Left ventricle myocardium inferior (tissue), 1 donor: Measurements from ENCODE around the gene HOOK2. TPM values are rescaled to one million over a fixed set of nuclear protein-coding genes. Genes with fewer than 3 reads are reported as not detected.

Experiments used
- DNase-seq: peaks from one replicate; pipeline ENCODE4 v3.0.0-alpha.2; 2020
- H3K27ac ChIP-seq: fragments of 200-600 bp; replicated peaks from 2 replicates; pipeline ENCODE4 v1.8.0; 2021
- H3K27me3 ChIP-seq: fragments of 200-600 bp; 2 replicates; pipeline ENCODE4 v1.8.0; 2021; ENCODE audit warnings: low read depth
- H3K36me3 ChIP-seq: fragments of 200-600 bp; 2 replicates; pipeline ENCODE4 v1.8.0; 2021
- H3K4me1 ChIP-seq: fragments of 200-600 bp; 2 replicates; pipeline ENCODE4 v1.8.0; 2021
- H3K4me3 ChIP-seq: fragments of 200-600 bp; 2 replicates; pipeline ENCODE4 v1.8.0; 2021; ENCODE audit warnings: mild to moderate bottlenecking, moderate library complexity
- H3K9me3 ChIP-seq: fragments of 200-600 bp; replicated peaks from 2 replicates; pipeline ENCODE4 v1.8.0; 2021
- CTCF ChIP-seq: fragments of 200-600 bp; IDR thresholded peaks from 2 replicates; pipeline ENCODE4 v1.8.0; 2021; ENCODE audit warnings: antibody characterized with exemption, mild to moderate bottlenecking, borderline replicate concordance
- intact Hi-C: fragments of 100-400 bp; cut with micrococcal nuclease; formaldehyde crosslinking; loops from one replicate; pipeline ENCODE4 v1.11.0; 2022
- total RNA-seq: library from RNA; stranded (reverse); fragmentation: NEBNext Ultra II Directional; extraction: Animal tissue kit (Norgen Biotek cat#: 25700); gene quantifications from one replicate; pipeline ENCODE4 v1.2.1, GENCODE V29; 2021
- donor health status: DM: no; HTN: yes; CAD: no; lungs with severe emphysema.

Gene HOOK2
- total RNA-seq, 1 donor from 2014 or later = 66.3 TPM

DNA sequence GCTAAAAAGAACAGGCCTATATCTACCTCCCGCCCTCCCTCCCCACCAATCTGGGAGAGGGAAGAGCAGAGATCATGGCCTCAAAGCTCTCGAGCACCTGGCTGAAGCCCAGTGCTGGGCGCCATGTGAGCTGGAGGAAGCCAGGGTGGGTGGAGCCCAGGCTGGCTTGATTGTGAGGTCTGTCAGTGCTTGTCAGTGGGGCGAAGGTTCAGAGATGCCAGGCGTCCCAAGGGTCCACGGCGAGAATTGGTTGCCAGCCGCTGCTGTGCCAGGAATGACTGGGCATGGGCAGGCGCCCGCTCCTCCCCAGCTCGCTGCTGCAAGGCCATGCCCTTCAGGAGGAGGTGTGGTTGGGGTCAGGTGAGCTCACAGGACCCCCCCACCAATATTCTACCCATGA lies 12.3 kb downstream of the HOOK2 start:
- Histone ChIP-seq H3K4me1 (peaks cover 44% of the 10 kb centered on the region), H3K36me3 (peaks cover 22% of the 10 kb centered on the region), H3K9me3 (no peaks in the 10 kb centered on the region), H3K4me3 (peak overlapping the region; percentile 23), H3K27me3 (no peaks in the 10 kb centered on the region), H3K27ac (peak overlapping the region; percentile 88)
- peak; percentile 77 for DNase-seq
- TF ChIP-seq CTCF = no peak
- intact Hi-C loops = loop anchor here (10.0 kb wide), 1 partner anchor 82 kb away; no protein-coding TSS in a partner anchor

DNA sequence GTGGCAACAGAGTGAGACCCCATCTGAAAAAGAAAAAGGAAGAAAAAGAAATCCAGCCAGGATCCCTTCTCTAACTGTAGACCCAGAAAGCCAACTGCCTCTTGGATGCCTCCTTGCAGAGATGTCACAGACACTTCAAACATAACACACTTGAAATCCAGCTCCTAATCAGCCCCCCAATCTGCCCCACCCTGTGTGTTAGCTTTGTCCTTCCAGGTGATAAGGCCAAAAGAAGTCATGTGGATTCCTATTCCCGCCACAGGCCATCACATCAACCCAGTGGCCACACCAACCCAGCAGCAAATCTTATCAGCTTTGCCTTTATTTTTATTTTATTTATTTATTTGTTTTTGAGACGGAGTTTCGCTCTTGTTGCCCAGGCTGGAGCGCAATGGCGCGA lies 15.7 kb downstream of the HOOK2 start:
- Histone ChIP-seq H3K4me3 (no peak overlapping the region), H3K36me3 (peaks cover 10% of the 10 kb centered on the region), H3K27ac (no peak overlapping the region), H3K4me1 (peaks cover 38% of the 10 kb centered on the region), H3K9me3 (no peaks in the 10 kb centered on the region), H3K27me3 (peaks cover 10% of the 10 kb centered on the region)
- intact Hi-C loops = loop anchor here (10.0 kb wide), 1 partner anchor 85 kb away; no protein-coding TSS in a partner anchor
- DNase-seq = no peak
- TF ChIP-seq CTCF = no peak

- Histone ChIP-seq H3K27me3 (peaks cover 30% of the 10 kb centered on the region), H3K27ac (peak overlapping the region; percentile 70), H3K4me1 (peaks cover 28% of the 10 kb centered on the region), H3K9me3 (no peaks in the 10 kb centered on the region), H3K4me3 (peak overlapping the region; percentile 60), H3K36me3 (no peaks in the 10 kb centered on the region)
- intact Hi-C loops = no loop called here
- DNase-seq = peak; percentile 61
- peak; percentile 90 for TF ChIP-seq CTCF
These were observed 17.6 kb downstream of the HOOK2 start for GRCh38 chr19:12757544-12758274.

GRCh38 chr19:12756150-12756883 lies 19.0 kb downstream of the HOOK2 start:
- Histone ChIP-seq H3K4me1 (peaks cover 17% of the 10 kb centered on the region), H3K27ac (no peak overlapping the region), H3K27me3 (peaks cover 44% of the 10 kb centered on the region), H3K36me3 (no peaks in the 10 kb centered on the region), H3K4me3 (no peak overlapping the region), H3K9me3 (no peaks in the 10 kb centered on the region)
- no peak for DNase-seq
- no peak for TF ChIP-seq CTCF
- intact Hi-C loops = no loop called here

DNA sequence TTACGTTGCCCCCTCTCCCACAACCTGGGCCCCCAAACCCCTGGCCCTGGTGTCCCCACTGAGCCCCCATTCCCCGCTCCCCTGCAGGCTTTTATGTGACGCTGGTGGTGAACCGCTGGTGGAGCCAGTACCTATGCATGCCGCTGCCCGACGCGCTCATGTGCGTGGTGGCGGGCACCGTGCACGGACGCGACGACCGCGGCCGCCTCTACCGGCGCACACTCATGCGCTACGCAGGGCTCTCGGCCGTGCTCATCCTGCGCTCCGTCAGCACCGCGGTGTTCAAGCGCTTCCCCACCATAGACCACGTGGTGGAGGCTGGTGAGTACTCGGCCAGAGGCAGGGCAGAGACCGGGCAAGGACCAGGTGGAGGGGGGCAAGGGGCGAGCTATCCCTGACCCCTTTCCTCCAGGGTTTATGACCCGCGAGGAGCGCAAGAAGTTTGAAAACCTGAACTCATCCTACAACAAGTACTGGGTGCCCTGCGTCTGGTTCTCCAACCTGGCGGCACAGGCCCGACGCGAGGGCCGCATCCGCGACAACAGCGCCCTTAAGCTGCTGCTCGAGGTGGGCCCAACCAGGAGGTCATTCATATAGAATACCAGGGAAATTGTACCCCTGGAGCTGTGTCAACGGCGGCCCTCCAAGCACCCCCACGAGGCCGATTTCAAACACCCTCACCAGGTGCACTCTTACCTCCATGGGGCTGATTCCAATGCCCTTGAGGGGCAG lies 20.7 kb downstream of the HOOK2 start:
- H3K27me3 ChIP-seq = peaks cover 61% of the 10 kb centered on the region
- TF ChIP-seq CTCF = no peak
- intact Hi-C loops = no loop called here
- no peak overlapping the region for H3K4me3 ChIP-seq
- no peaks in the 10 kb centered on the region for H3K36me3 ChIP-seq
- H3K9me3 ChIP-seq = no peaks in the 10 kb centered on the region
- H3K27ac ChIP-seq = no peak overlapping the region
- H3K4me1 ChIP-seq = peaks cover 11% of the 10 kb centered on the region
- DNase-seq = no peak
